ENCODE data around the gene ZNF439.
"Not testable (repeated sequence)": the region's sequence is repeated elsewhere in the genome, so short reads cannot be mapped to it uniquely, and the experiment has no call there.

ZNF439 gene

DNA sequence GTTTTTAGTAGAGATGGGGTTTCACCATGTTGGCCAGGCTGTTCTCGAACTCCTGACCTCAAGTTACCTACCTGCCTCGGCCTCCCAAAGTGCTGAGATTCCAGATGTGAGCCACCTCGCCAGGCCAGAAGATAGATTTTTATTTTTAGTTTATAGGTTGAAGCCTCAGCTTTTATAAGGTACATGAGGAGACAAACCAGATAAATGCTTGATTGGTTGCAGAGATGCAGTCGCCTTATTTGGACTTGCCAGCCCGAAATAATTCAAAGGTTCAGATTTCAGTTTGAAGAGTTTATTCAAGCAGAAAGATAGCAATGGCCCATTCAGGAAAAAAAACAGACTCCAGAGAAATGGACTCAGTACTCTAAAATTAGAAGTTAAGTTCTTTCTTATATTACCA is 42.1 kb downstream of the ZNF439 start:
- H3K4me3 ChIP-seq (ENCODE audit: low read length), result no peak overlapping the region
- DNase-seq (ENCODE audit: low read depth), result no peak
- no peak for TF ChIP-seq CTCF (conservative IDR thresholded peaks at IDR 0.05; ENCODE audit: low read depth, low read length)

DNA sequence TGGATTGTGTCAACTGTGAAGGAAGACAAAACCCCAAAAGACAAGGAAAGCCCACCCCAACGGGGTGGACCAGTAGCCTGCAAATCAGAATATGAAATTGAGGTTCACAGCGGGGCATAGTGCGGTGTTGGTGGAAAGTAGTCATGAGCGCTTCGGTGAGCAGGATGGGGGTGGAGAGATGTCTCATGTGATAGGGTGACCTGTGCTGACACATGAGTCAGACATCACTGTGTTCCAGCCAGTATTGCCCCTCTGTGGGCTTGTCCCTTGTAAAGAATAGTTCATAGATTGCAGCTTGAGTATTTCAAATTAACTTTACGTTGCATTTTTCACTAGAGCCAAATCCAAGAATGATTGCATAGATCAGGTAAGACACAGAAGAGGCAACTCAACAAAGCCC is 46.3 kb downstream of the ZNF439 start:
- no peak for DNase-seq (ENCODE audit: low read depth)
- no peak overlapping the region for H3K4me3 ChIP-seq (ENCODE audit: low read length)
- no peak for TF ChIP-seq CTCF (conservative IDR thresholded peaks at IDR 0.05; ENCODE audit: low read depth, low read length)

GRCh38 chr19:11902228-11902627 is 53.7 kb downstream of the ZNF439 start:
- H3K4me3 ChIP-seq (ENCODE audit: low read length), result no peak overlapping the region
- no peak for DNase-seq (ENCODE audit: low read depth)
- TF ChIP-seq CTCF (conservative IDR thresholded peaks at IDR 0.05; ENCODE audit: low read depth, low read length), result no peak

- no peak overlapping the region for H3K4me3 ChIP-seq (ENCODE audit: low read length)
- no peak for DNase-seq (ENCODE audit: low read depth)
- TF ChIP-seq CTCF (conservative IDR thresholded peaks at IDR 0.05; ENCODE audit: low read depth, low read length), result no peak
Measured at GRCh38 chr19:11905928-11906327, 57.4 kb downstream of the ZNF439 start.

- not testable (repeated sequence) for H3K4me3 ChIP-seq (ENCODE audit: low read length); DNase-seq (ENCODE audit: low read depth)
Measured at GRCh38 chr19:11911937-11912336, 63.4 kb downstream of the ZNF439 start.

- not testable (repeated sequence) for H3K4me3 ChIP-seq (ENCODE audit: low read length); DNase-seq (ENCODE audit: low read depth)
Measured at GRCh38 chr19:11914417-11915051, 66.0 kb downstream of the ZNF439 start.

Measured in retinal pigment epithelial cell (primary cell).